Right atrium auricular region (tissue), 2 donors: ENCODE data around the gene SLC4A11. TPM values are rescaled to one million over a fixed set of nuclear protein-coding genes. Genes with fewer than 3 reads are reported as not detected.
A peak's percentile ranks its signal among the peaks of the same experiment; 100 is the strongest.

Experiments
- DNase-seq: peaks from one replicate; pipeline ENCODE4 v3.0.0-alpha.2; 2019; ENCODE audit warnings: low spot score
- H3K27ac ChIP-seq, 2 donors: fragments of 200-600 bp; sonication (generic); 1 replicate in 1 of 2; 2 replicates in 1 of 2; pipeline ENCODE4 v1.5.1; 2016 to 2019
- H3K27me3 ChIP-seq, 2 donors: fragments of 200-600 bp; sonication (generic); one replicate each; pipeline versions ENCODE4 v1.5.1 to v1.6.0; 2017 to 2019
- H3K36me3 ChIP-seq: fragments of 200-600 bp; sonication (generic); one replicate; pipeline ENCODE4 v1.5.1; 2016
- H3K4me1 ChIP-seq, 2 donors: fragments of 200-600 bp; sonication (generic); one replicate each; pipeline versions ENCODE4 v1.5.1 to v1.6.0; 2017 to 2019
- H3K4me3 ChIP-seq, 2 donors: fragments of 200-600 bp; sonication (generic); 1 replicate in 1 of 2; 2 replicates in 1 of 2; pipeline ENCODE4 v1.5.1; 2017 to 2019; ENCODE audit warnings: mild to moderate bottlenecking in 1 of 2, moderate library complexity in 1 of 2
- H3K9me3 ChIP-seq, 2 donors: fragments of 200-600 bp; sonication (generic); one replicate each; pipeline ENCODE4 v1.5.1; 2019
- CTCF ChIP-seq, 2 donors: fragments of 200-600 bp; sonication (generic); IDR thresholded peaks; one replicate each; pipeline ENCODE4 v1.5.1; 2019; ENCODE audit warnings: antibody characterized with exemption in 2 of 2
- total RNA-seq, 2 donors: library from RNA; depleted of rRNA; stranded (reverse); fragments of >200 nt; gene quantifications; one replicate each; pipeline ENCODE4 v1.1.0, GENCODE V29; 2016

Gene SLC4A11
- total RNA-seq, 2 donors from 2014 or later: 0.16 TPM; not detected in 1

DNA sequence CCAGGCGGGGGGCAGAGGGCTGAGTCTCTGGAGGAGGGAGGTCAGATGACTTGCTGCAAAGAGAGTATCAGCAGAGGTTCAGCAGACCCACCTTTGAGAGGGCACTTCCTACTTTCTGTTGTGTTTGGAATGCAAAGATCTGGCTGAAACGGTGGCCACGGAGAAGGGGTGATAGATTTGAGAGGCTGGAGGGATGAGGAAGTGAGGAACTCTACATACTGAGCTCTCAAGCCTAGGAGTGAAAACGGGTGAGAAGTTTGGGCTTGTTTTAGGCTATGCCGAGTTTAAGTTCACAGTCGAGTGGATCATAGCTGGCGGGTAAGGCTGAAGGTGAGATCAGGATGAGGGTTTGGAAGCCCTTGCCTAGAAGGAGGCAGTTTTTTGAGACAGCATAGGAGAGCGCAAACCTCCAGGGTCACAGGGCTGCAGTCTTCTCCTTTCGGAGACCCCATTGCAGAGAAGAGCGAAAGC is 30.2 kb downstream of the SLC4A11 start:
- peaks cover 0 to 19% of the 10 kb centered on the region in 2 donors for H3K4me1 ChIP-seq
- no peaks in the 10 kb centered on the region for H3K9me3 ChIP-seq
- DNase-seq: no peak
- peaks cover 5% of the 10 kb centered on the region for H3K36me3 ChIP-seq
- TF ChIP-seq CTCF (IDR thresholded peaks at IDR 0.05): no peak
- H3K27ac ChIP-seq: peak overlapping the region; percentile 79 to 81
- peak overlapping the region; percentile 80 to 91 for H3K4me3 ChIP-seq
- H3K27me3 ChIP-seq: no peaks in the 10 kb centered on the region

DNA sequence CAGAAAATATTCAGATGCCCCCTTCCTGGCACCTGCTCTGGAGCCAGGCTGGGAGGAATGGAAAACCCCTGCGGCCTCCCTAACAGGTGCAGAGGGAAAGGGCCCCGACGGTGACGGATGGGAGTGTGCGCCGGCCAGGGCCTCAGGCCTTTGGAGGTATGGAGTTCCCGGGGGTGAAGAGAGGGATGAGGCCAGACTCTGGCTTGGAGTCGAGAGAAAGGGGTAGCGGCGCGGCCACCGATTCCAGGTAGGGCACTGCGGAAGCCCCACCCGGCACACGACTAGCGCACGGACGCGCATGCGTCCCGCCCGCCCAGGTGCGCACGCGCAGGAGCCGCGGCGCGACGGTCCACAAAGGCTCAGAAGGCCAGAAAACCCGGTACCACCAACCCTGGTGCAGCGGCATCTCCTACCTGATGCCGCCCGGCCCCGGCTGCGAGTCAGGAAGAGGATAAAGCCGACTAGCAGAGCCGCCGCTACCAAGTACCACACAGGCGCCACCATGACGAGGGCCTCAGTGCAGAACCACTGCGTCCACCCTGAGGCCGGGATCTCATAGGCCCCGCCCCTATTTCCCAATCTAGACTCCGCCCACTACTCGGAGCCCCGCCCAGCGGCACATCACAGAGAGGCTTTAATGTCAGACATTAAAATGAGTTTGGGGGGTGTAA is 34.7 kb downstream of the SLC4A11 start, which contains the start of gene DDRGK1:
Gene DDRGK1, minus strand, starts transcription at position 559 of the 671 bp plus-strand sequence. Its CDS starts 55 bp downstream, at position 504.
- Histone ChIP-seq H3K36me3 (peaks cover 14% of the 10 kb centered on the region), H3K4me3 (peak within 1 kb of the TSS; percentile 69 to 91), H3K9me3 (no peaks in the 10 kb centered on the region), H3K27me3 (no peaks in the 10 kb centered on the region), H3K27ac (peak within 1 kb of the TSS; percentile 87 to 89), H3K4me1 (peaks cover 0 to 23% of the 10 kb centered on the region in 2 donors)
- peak; percentile 90 for DNase-seq
- TF ChIP-seq CTCF (IDR thresholded peaks at IDR 0.05): no peak

GRCh38 chr20:3203315-3204123 is 35.5 kb downstream of the SLC4A11 start:
- Histone ChIP-seq H3K4me1 (peaks cover 0 to 20% of the 10 kb centered on the region in 2 donors), H3K27ac (peak overlapping the region; percentile 87 to 89), H3K27me3 (no peaks in the 10 kb centered on the region), H3K36me3 (peaks cover 20% of the 10 kb centered on the region), H3K4me3 (peak overlapping the region; percentile 69 to 91), H3K9me3 (no peaks in the 10 kb centered on the region)
- TF ChIP-seq CTCF (IDR thresholded peaks at IDR 0.05): no peak
- no peak for DNase-seq

GRCh38 chr20:3202965-3203314 is 36.0 kb downstream of the SLC4A11 start:
- Histone ChIP-seq H3K4me1 (peaks cover 0 to 15% of the 10 kb centered on the region in 2 donors), H3K36me3 (peaks cover 20% of the 10 kb centered on the region), H3K9me3 (no peaks in the 10 kb centered on the region), H3K27ac (peak overlapping the region in 1 of 2 donors; percentile 89), H3K27me3 (no peaks in the 10 kb centered on the region), H3K4me3 (peak overlapping the region in 1 of 2 donors; percentile 91)
- TF ChIP-seq CTCF (IDR thresholded peaks at IDR 0.05): no peak
- DNase-seq: no peak

DNA sequence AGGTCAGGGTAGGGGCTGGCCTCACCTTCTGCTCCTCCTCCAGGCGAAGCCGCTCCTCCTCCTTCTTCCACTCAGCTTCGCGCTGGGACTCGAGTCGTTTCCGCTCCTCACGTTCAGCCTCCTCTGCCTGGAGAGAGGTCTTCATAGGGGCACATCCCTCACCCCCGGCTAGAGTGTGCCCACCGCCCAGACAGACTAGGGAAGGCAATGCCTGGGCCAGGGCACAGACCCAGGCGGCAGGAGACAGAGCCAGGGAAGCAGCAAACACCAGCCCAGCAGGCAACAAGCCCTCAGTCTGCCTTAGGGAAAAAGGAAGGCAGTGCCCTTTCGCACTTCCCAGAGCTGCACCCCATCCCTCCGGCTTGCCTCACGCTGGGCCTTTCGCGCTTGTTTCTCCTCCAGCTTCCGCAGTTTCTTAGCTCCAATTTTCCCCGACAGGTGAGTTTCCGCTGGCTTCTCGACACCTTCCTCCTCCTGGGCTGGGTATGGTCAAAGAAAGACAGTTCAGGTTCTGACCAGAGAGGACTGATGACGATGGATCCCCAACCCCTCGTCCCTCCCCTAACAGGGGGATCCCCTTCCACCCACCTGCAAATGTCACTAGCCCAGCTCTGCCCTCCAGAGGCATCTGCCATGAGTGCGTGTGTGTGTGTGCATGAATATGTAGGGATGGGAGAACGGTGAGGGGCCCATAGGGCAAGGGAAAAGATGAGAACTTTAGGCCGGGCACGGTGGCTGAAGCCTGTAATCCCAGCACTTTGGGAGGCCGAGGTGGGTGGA is 38.8 kb downstream of the SLC4A11 start:
- Histone ChIP-seq H3K27me3 (no peaks in the 10 kb centered on the region), H3K4me3 (no peak overlapping the region), H3K36me3 (peaks cover 31% of the 10 kb centered on the region), H3K9me3 (no peaks in the 10 kb centered on the region), H3K27ac (no peak overlapping the region), H3K4me1 (peaks cover 0 to 15% of the 10 kb centered on the region in 2 donors)
- TF ChIP-seq CTCF (IDR thresholded peaks at IDR 0.05): no peak
- DNase-seq: no peak
